HL-60 (cell line): Measurements from ENCODE around the gene ZPLD1.

ENCODE experiments used
- DNase-seq, 2 experiments: peaks; one replicate each; pipeline ENCODE4 v3.0.0-alpha.2; 2010 to 2020; ENCODE audit warnings: low read depth in 1 of 2, low spot score in 1 of 2
- H3K27ac ChIP-seq: fragments of 250-450 bp; sonication (Bioruptor Pico); replicated peaks from 2 replicates; pipeline ENCODE4 v1.5.1; 2020; ENCODE audit warnings: mild to moderate bottlenecking, moderate library complexity
- H3K27me3 ChIP-seq: fragments of 250-450 bp; sonication (Bioruptor Pico); 2 replicates; pipeline ENCODE4 v1.5.1; 2021; ENCODE audit warnings: mild to moderate bottlenecking, moderate library complexity; ENCODE audit not compliant: insufficient read depth, poor library complexity, severe bottlenecking
- H3K4me3 ChIP-seq: replicated peaks from 2 replicates; pipeline ENCODE4 v1.5.1; 2011; ENCODE audit warnings: mild to moderate bottlenecking, control low read depth, low read length; ENCODE audit not compliant: insufficient read depth
- CTCF ChIP-seq: IDR thresholded peaks from one replicate; pipeline ENCODE4 v1.5.1; 2011; ENCODE audit warnings: low read length, control low read depth, inconsistent platforms; ENCODE audit not compliant: insufficient read depth
- GABPA ChIP-seq: IDR thresholded peaks from 2 replicates; pipeline ENCODE4 v1.6.1; 2012; ENCODE audit warnings: low read depth
- POLR2AphosphoS5 ChIP-seq: IDR thresholded peaks from 2 replicates; pipeline ENCODE4 v1.6.1; 2012; ENCODE audit warnings: low read depth
- REST ChIP-seq: IDR thresholded peaks from 2 replicates; pipeline ENCODE4 v1.6.1; 2012; ENCODE audit warnings: low read depth; ENCODE audit not compliant: insufficient replicate concordance
- SPI1 ChIP-seq: IDR thresholded peaks from 2 replicates; pipeline ENCODE4 v1.6.1; 2012; ENCODE audit warnings: low read depth, mild to moderate bottlenecking, borderline replicate concordance

The ZPLD1 gene

GRCh38 chr3:102394517-102394916 is 40.3 kb upstream of the ZPLD1 start:
- no peaks in the 10 kb centered on the region for H3K27me3 ChIP-seq
- TF ChIP-seq REST (no peak), SPI1 (no peak), POLR2AphosphoS5 (no peak), GABPA (no peak), CTCF (no peak)
- H3K4me3 ChIP-seq = no peak overlapping the region
- no peak for DNase-seq
- no peak overlapping the region for H3K27ac ChIP-seq

GRCh38 chr3:102398176-102398575 is 36.6 kb upstream of the ZPLD1 start:
- TF ChIP-seq GABPA (no peak), POLR2AphosphoS5 (no peak), CTCF (no peak), REST (no peak)
- Histone ChIP-seq H3K4me3 (no peak overlapping the region), H3K27ac (no peak overlapping the region), H3K27me3 (no peaks in the 10 kb centered on the region)
- no peak for DNase-seq

GRCh38 chr3:102398666-102399065 is 36.1 kb upstream of the ZPLD1 start:
- no peak for DNase-seq
- H3K27ac ChIP-seq = no peak overlapping the region
- TF ChIP-seq GABPA = no peak
- TF ChIP-seq SPI1 = no peak
- TF ChIP-seq CTCF = no peak
- no peak for TF ChIP-seq POLR2AphosphoS5
- no peak for TF ChIP-seq REST
- H3K4me3 ChIP-seq = no peak overlapping the region
- H3K27me3 ChIP-seq = no peaks in the 10 kb centered on the region
